ENCODE measurements around the gene TTC7B.

DNA sequence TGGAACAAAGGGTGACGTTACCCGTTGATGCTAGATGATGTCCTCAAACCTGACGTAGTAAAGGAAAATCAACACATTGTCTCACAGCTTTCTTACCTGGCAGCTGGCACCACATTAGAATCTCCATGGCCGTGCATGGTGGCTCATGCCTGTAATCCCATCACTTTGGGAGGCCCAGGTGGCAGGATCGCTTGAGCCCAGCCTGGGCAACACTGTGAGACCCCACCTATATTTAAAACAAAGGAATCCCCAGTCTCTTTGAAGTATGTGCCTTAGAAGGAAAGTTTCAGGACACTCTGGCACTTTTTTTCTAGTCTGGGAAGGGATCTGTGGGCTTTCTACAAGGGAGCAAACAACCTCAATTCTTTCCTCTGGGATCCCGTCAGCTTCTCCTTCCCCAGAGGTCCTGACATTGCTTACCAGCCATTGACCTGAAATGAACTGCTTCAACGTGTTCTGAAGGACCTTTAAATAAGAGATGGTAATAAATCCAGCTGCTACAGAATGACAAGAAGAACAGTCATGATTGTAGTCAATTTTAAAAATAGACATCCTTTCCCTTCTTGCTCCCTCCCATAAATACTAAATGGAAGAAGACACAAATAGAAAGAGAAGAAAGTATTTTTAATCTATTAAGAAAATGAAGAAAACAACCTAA is 33.7 kb upstream of the TTC7B start:
- TF ChIP-seq, protein P1, sequence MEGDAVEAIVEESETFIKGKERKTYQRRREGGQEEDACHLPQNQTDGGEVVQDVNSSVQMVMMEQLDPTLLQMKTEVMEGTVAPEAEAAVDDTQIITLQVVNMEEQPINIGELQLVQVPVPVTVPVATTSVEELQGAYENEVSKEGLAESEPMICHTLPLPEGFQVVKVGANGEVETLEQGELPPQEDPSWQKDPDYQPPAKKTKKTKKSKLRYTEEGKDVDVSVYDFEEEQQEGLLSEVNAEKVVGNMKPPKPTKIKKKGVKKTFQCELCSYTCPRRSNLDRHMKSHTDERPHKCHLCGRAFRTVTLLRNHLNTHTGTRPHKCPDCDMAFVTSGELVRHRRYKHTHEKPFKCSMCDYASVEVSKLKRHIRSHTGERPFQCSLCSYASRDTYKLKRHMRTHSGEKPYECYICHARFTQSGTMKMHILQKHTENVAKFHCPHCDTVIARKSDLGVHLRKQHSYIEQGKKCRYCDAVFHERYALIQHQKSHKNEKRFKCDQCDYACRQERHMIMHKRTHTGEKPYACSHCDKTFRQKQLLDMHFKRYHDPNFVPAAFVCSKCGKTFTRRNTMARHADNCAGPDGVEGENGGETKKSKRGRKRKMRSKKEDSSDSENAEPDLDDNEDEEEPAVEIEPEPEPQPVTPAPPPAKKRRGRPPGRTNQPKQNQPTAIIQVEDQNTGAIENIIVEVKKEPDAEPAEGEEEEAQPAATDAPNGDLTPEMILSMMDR (IDR thresholded peaks at IDR 0.05), result no peak
- TF ChIP-seq POLR2AphosphoS5 (IDR thresholded peaks at IDR 0.05) (no peak), POLR2A (IDR thresholded peaks at IDR 0.05) (no peak)

Measured in prostate gland (tissue), 2 donors.